Measurements from ENCODE around the gene FBXO9. TPM values are rescaled to one million over a fixed set of nuclear protein-coding genes. Genes with fewer than 3 reads are reported as not detected.

FBXO9 gene
- polyA plus RNA-seq, 1 of the 3 experiments (the other 2 are of a cell fraction), result 61.9 TPM

DNA sequence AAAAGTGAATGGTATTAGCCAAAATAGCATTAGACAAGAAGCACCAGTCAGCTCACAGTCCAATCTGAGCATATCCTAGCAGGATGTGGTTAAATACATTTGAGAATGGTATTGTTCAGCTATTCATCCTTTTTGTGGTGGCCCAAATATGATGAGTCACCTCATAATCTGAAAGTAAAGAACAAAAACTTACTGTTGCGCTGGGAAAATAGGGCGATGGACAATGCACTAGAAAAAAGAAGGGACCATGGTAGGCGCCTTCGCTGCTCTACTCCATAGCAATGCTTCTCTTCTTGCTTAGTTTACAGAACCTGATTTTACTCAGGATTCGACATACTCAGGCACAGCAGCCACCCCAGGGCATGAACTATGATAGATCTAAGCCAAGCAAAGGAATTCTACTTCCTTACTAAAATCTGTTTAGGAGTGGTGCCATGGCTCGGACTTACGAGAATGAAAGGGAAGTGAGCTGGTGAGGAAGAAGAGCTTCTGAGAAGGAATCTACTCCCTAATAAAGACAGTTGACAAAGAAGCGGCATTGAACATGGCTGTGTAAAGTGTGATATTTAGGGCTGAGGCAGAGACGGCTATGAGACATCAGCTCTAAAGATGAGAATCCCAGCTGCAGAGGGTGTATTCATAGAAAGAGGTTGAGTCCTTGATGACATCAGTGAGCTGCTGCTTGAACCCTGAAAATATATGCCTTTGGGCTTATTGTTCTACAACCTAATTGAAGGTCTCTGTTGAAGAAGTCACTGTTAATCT lies 16.6 kb upstream of the FBXO9 start (continued):
- TF ChIP-seq ZBTB33 (IDR thresholded peaks at IDR 0.05; ENCODE audit: borderline replicate concordance, low read depth), result no peak
- TF ChIP-seq MEF2A (IDR thresholded peaks at IDR 0.05; ENCODE audit: borderline replicate concordance, low read depth), result peak; percentile 63; the same call in 1 of the 2 replicates
- no peak for TF ChIP-seq SIN3A (IDR thresholded peaks at IDR 0.05; ENCODE audit: borderline replicate concordance, low read depth, low read length)
- TF ChIP-seq EZH2phosphoT487 (IDR thresholded peaks at IDR 0.05; ENCODE audit: borderline replicate concordance, low read depth), result no peak
- TF ChIP-seq TCF12 (IDR thresholded peaks at IDR 0.05), result peak; percentile 72
- TF ChIP-seq GABPA (IDR thresholded peaks at IDR 0.05; ENCODE audit: low read depth), result no peak
- no peak for TF ChIP-seq NRF1 (IDR thresholded peaks at IDR 0.05; ENCODE audit: low read depth, low read length)
- TF ChIP-seq ELF1 (IDR thresholded peaks at IDR 0.05), result no peak
- no peak for TF ChIP-seq RXRA (IDR thresholded peaks at IDR 0.05; ENCODE audit: borderline replicate concordance, low read depth)
- peak; percentile 49; the same call in 1 of the 2 replicates for TF ChIP-seq NFIC (IDR thresholded peaks at IDR 0.05; ENCODE audit: borderline replicate concordance)

GRCh38 chr6:53049415-53049814 lies 15.8 kb upstream of the FBXO9 start:
- no peak for DNase-seq
- Histone ChIP-seq H2AFZ (ENCODE audit: low read depth) (no peak overlapping the region), H3K9me2 (no peaks in the 10 kb centered on the region), H3K36me3 (replicated peaks in 1 of 2; ENCODE audit: control insufficient read depth in 1 of 2, insufficient read depth in 2 of 2, low read length in 1 of 2) (peaks cover 0 to 15% of the 10 kb centered on the region in 2 experiments), H4K20me1 (ENCODE audit: insufficient read depth) (no peaks in the 10 kb centered on the region), H3K27ac (ENCODE audit: low read depth in 2 of 2, low read length in 1 of 2) (peak overlapping the region; percentile 77 to 100; a peak in 3 of 4 replicates), H3F3A (replicated peaks; ENCODE audit: insufficient read depth) (peaks cover 35% of the 10 kb centered on the region), H3K4me3 (ENCODE audit: low read depth in 2 of 2, low read length in 1 of 2) (no peak overlapping the region), H3K4me1 (ENCODE audit: control insufficient read depth in 1 of 2, insufficient read depth in 2 of 2, low read depth in 1 of 2, low read length in 1 of 2) (peaks cover 0 to 34% of the 10 kb centered on the region in 2 experiments; a peak in 2 of 4 replicates), H3K27me3 (ENCODE audit: insufficient read depth) (no peaks in the 10 kb centered on the region), H3K4me2 (no peak overlapping the region), H3K9ac (0 out of 2 replicates have a peak overlapping the region, but pooled peaks have one; percentile 89), H3K9me3 (no peaks in the 10 kb centered on the region), H3K79me2 (ENCODE audit: insufficient read depth) (peaks cover 61% of the 10 kb centered on the region)
- POLR2A ChIA-PET, result no interaction called here
- WGBS (ENCODE audit: low lambda C conversion rate), result 75% methylated on average over 1 of the region's 1 CpG
- CTCF ChIA-PET, result interaction anchor here (1.0 kb wide), 1 partner anchor 54 kb away, joined by 3 read pairs; the partner anchor contains the start of gene GSTA4
- TF ChIP-seq RAD21 (IDR thresholded peaks at IDR 0.05; ENCODE audit: low read length), result no peak
- no peak for TF ChIP-seq TEAD4 (IDR thresholded peaks at IDR 0.05; ENCODE audit: borderline replicate concordance, insufficient read depth)
- TF ChIP-seq REST (IDR thresholded peaks at IDR 0.05; ENCODE audit: low read depth, low read length), result no peak
- no peak for TF ChIP-seq ZBTB33 (IDR thresholded peaks at IDR 0.05; ENCODE audit: borderline replicate concordance, low read depth)
- TF ChIP-seq IRF3 (IDR thresholded peaks at IDR 0.05; ENCODE audit: low read depth, low read length), result no peak
- TF ChIP-seq TCF12 (IDR thresholded peaks at IDR 0.05), result no peak
- no peak for TF ChIP-seq MEF2A (IDR thresholded peaks at IDR 0.05; ENCODE audit: borderline replicate concordance, low read depth)
- no peak for TF ChIP-seq NRF1 (IDR thresholded peaks at IDR 0.05; ENCODE audit: low read depth, low read length)
- no peak for TF ChIP-seq MXI1 (IDR thresholded peaks at IDR 0.05; ENCODE audit: low read depth, low read length)
- TF ChIP-seq SMC3 (IDR thresholded peaks at IDR 0.05; ENCODE audit: low read depth, low read length), result no peak
- TF ChIP-seq NFIC (IDR thresholded peaks at IDR 0.05; ENCODE audit: borderline replicate concordance), result no peak
- no peak for TF ChIP-seq USF2 (IDR thresholded peaks at IDR 0.05; ENCODE audit: borderline replicate concordance, low read depth, low read length)
- TF ChIP-seq YY1 (IDR thresholded peaks at IDR 0.05; ENCODE audit: low read depth), result no peak
- TF ChIP-seq JUND (IDR thresholded peaks at IDR 0.05), result no peak
- no peak for TF ChIP-seq FOXJ3 (CRISPR knock-in tag; IDR thresholded peaks at IDR 0.05)
- no peak for TF ChIP-seq FOXM1 (IDR thresholded peaks at IDR 0.05; ENCODE audit: low read depth)

All from SK-N-SH (cell line).